Activated CD4-positive, alpha-beta T cell treated with anti-CD3 and anti-CD28 coated beads for 36 hours (primary cell): ENCODE results near the gene TMEM175. TPM values are rescaled to one million over a fixed set of nuclear protein-coding genes. Genes with fewer than 3 reads are reported as not detected.
A peak's percentile ranks its signal among the peaks of the same experiment; 100 is the strongest.

Experiments used
- ATAC-seq: fragments of 200-7000 bp; cut with Tn5 transposase; one replicate; pipeline ENCODE4 v1.10.0; 2021; ENCODE audit warnings: mild to moderate bottlenecking, moderate library complexity
- CTCF ChIA-PET: fragments of 350-600 bp; sonication (Branson Sonifier 250); formaldehyde crosslinking; loops from one replicate; lab custom pipeline; 2021; ENCODE audit warnings: antibody characterized with exemption; lab: Charles Lee
- POLR2A ChIA-PET: fragments of 350-600 bp; sonication (Branson Sonifier 250); formaldehyde crosslinking; loops from one replicate; lab custom pipeline; 2021; ENCODE audit warnings: antibody characterized with exemption, inconsistent platforms; lab: Charles Lee
- DNase-seq: peaks from one replicate; pipeline ENCODE4 v3.0.0-alpha.2; 2020
- H3K27ac Mint-ChIP-seq: one replicate; pipeline ENCODE4 v1.8.0; 2021; ENCODE audit warnings: mixed read lengths
- H3K27me3 Mint-ChIP-seq: one replicate; pipeline ENCODE4 v1.8.0; 2021; ENCODE audit warnings: mixed read lengths
- H3K36me3 Mint-ChIP-seq: one replicate; pipeline ENCODE4 v1.8.0; 2021; ENCODE audit warnings: low read depth, mixed read lengths
- H3K4me1 Mint-ChIP-seq: one replicate; pipeline ENCODE4 v1.8.0; 2021; ENCODE audit warnings: mixed read lengths
- H3K4me3 Mint-ChIP-seq: one replicate; pipeline ENCODE4 v1.8.0; 2021; ENCODE audit warnings: mild to moderate bottlenecking, moderate library complexity, mixed read lengths
- H3K9me3 Mint-ChIP-seq: one replicate; pipeline ENCODE4 v1.8.0; 2021; ENCODE audit warnings: low read depth, mixed read lengths
- intact Hi-C, 2 experiments: fragments of 100-400 bp; cut with DNase I in 1 of 2; cut with micrococcal nuclease in 1 of 2; formaldehyde crosslinking; loops; one replicate each; pipeline versions ENCODE4 v1.14.2 to v1.15.1; 2022 to 2024; cut with DNase I, micrococcal nuclease
- total RNA-seq, 2 experiments: library from RNA; stranded (reverse); gene quantifications; one replicate each; pipeline ENCODE4 v1.2.3, GENCODE V29; 2021

The TMEM175 gene
- total RNA-seq, 2 experiments from 2014 or later: 15.2 to 17.3 TPM

GRCh38 chr4:890036-890695, 42.1 kb upstream of the TMEM175 start:
- intact Hi-C loops: loop anchor here in 1 of 2 experiments (2.0 kb wide), 1 partner anchor 147 kb away; no protein-coding TSS in a partner anchor
- CTCF ChIA-PET: interaction anchor here (2.1 kb wide), 1 partner anchor 148 kb away, joined by 11 read pairs; no protein-coding TSS in a partner anchor
- peaks cover 8% of the 10 kb centered on the region for H3K9me3 Mint-ChIP-seq
- POLR2A ChIA-PET: no interaction called here
- ATAC-seq: no peak
- no peaks in the 10 kb centered on the region for H3K4me1 Mint-ChIP-seq
- H3K36me3 Mint-ChIP-seq: peaks cover 25% of the 10 kb centered on the region
- H3K27me3 Mint-ChIP-seq: no peaks in the 10 kb centered on the region
- H3K27ac Mint-ChIP-seq: no peak overlapping the region
- DNase-seq: no peak
- no peak overlapping the region for H3K4me3 Mint-ChIP-seq

- CTCF ChIA-PET: interaction anchor here (2.1 kb wide), 1 partner anchor 149 kb away, joined by 11 read pairs; no protein-coding TSS in a partner anchor
- POLR2A ChIA-PET: no interaction called here
- no peaks in the 10 kb centered on the region for H3K27me3 Mint-ChIP-seq
- no peak overlapping the region for H3K4me3 Mint-ChIP-seq
- peaks cover 24% of the 10 kb centered on the region for H3K36me3 Mint-ChIP-seq
- intact Hi-C loops: loop anchor here in 1 of 2 experiments (2.0 kb wide), 1 partner anchor 149 kb away; no protein-coding TSS in a partner anchor
- no peak overlapping the region for H3K27ac Mint-ChIP-seq
- H3K4me1 Mint-ChIP-seq: no peaks in the 10 kb centered on the region
- DNase-seq (peak; percentile 63), ATAC-seq (peak; percentile 42)
- peaks cover 8% of the 10 kb centered on the region for H3K9me3 Mint-ChIP-seq
These were observed 40.5 kb upstream of the TMEM175 start for GRCh38 chr4:891747-892146.

GRCh38 chr4:892780-893179, 39.5 kb upstream of the TMEM175 start:
- ATAC-seq (no peak), DNase-seq (no peak)
- Mint-ChIP-seq H3K36me3 (peaks cover 17% of the 10 kb centered on the region), H3K27me3 (no peaks in the 10 kb centered on the region), H3K4me1 (no peaks in the 10 kb centered on the region), H3K4me3 (no peak overlapping the region), H3K9me3 (peaks cover under 1% of the 10 kb centered on the region), H3K27ac (no peak overlapping the region)
- intact Hi-C loops: no loop called here
- ChIA-PET CTCF (interaction anchor here (1.0 kb wide), 1 partner anchor 150 kb away, joined by 3 read pairs; no protein-coding TSS in a partner anchor), POLR2A (no interaction called here)

- ChIA-PET POLR2A (no interaction called here), CTCF (no interaction called here)
- H3K4me1 Mint-ChIP-seq: no peaks in the 10 kb centered on the region
- H3K4me3 Mint-ChIP-seq: no peak overlapping the region
- no peak overlapping the region for H3K27ac Mint-ChIP-seq
- intact Hi-C loops: no loop called here
- peaks cover 15% of the 10 kb centered on the region for H3K36me3 Mint-ChIP-seq
- H3K27me3 Mint-ChIP-seq: no peaks in the 10 kb centered on the region
- DNase-seq (no peak), ATAC-seq (no peak)
- no peaks in the 10 kb centered on the region for H3K9me3 Mint-ChIP-seq
These were observed 38.8 kb upstream of the TMEM175 start for GRCh38 chr4:893276-893994.

GRCh38 chr4:893995-894705, 38.1 kb upstream of the TMEM175 start:
- POLR2A ChIA-PET: no interaction called here
- DNase-seq: no peak
- no peak overlapping the region for H3K27ac Mint-ChIP-seq
- no peaks in the 10 kb centered on the region for H3K4me1 Mint-ChIP-seq
- no peak for ATAC-seq
- no peaks in the 10 kb centered on the region for H3K27me3 Mint-ChIP-seq
- intact Hi-C loops: no loop called here
- peaks cover 12% of the 10 kb centered on the region for H3K36me3 Mint-ChIP-seq
- CTCF ChIA-PET: no interaction called here
- no peaks in the 10 kb centered on the region for H3K9me3 Mint-ChIP-seq
- H3K4me3 Mint-ChIP-seq: no peak overlapping the region

- intact Hi-C loops: no loop called here
- CTCF ChIA-PET: interaction anchor here (0.7 to 1.1 kb wide), 2 partner anchors 44 to 79 kb away, joined by 3 read pairs; no protein-coding TSS in a partner anchor
- POLR2A ChIA-PET: no interaction called here
- Mint-ChIP-seq H3K27me3 (no peaks in the 10 kb centered on the region), H3K9me3 (no peaks in the 10 kb centered on the region), H3K4me1 (no peaks in the 10 kb centered on the region), H3K4me3 (no peak overlapping the region), H3K36me3 (peaks cover 15% of the 10 kb centered on the region), H3K27ac (no peak overlapping the region)
- DNase-seq (no peak), ATAC-seq (no peak)
These were observed 36.7 kb upstream of the TMEM175 start for GRCh38 chr4:895596-895995.

GRCh38 chr4:896216-896615, 36.0 kb upstream of the TMEM175 start:
- ATAC-seq (no peak), DNase-seq (no peak)
- H3K27me3 Mint-ChIP-seq: no peaks in the 10 kb centered on the region
- H3K4me1 Mint-ChIP-seq: no peaks in the 10 kb centered on the region
- POLR2A ChIA-PET: no interaction called here
- no peak overlapping the region for H3K27ac Mint-ChIP-seq
- CTCF ChIA-PET: interaction anchor here (0.7 to 1.7 kb wide), 4 partner anchors 25 to 91 kb away, joined by 3 to 5 read pairs (median 3); partner anchors contain the start of gene IDUA
- no peak overlapping the region for H3K4me3 Mint-ChIP-seq
- peaks cover 15% of the 10 kb centered on the region for H3K36me3 Mint-ChIP-seq
- no peaks in the 10 kb centered on the region for H3K9me3 Mint-ChIP-seq
- intact Hi-C loops: no loop called here

GRCh38 chr4:896630-897029, 35.6 kb upstream of the TMEM175 start:
- Mint-ChIP-seq H3K4me1 (no peaks in the 10 kb centered on the region), H3K36me3 (peaks cover 15% of the 10 kb centered on the region), H3K27ac (no peak overlapping the region), H3K9me3 (no peaks in the 10 kb centered on the region), H3K4me3 (no peak overlapping the region), H3K27me3 (no peaks in the 10 kb centered on the region)
- ChIA-PET POLR2A (no interaction called here), CTCF (interaction anchor here (1.1 to 1.7 kb wide), 3 partner anchors 25 to 91 kb away, joined by 3 to 5 read pairs (median 3); partner anchors contain the start of gene IDUA)
- no peak for ATAC-seq
- intact Hi-C loops: no loop called here
- DNase-seq: no peak

- POLR2A ChIA-PET: no interaction called here
- intact Hi-C loops: no loop called here
- Mint-ChIP-seq H3K4me1 (no peaks in the 10 kb centered on the region), H3K36me3 (peaks cover 17% of the 10 kb centered on the region), H3K9me3 (no peaks in the 10 kb centered on the region), H3K27ac (no peak overlapping the region), H3K4me3 (no peak overlapping the region), H3K27me3 (no peaks in the 10 kb centered on the region)
- DNase-seq (no peak), ATAC-seq (no peak)
- CTCF ChIA-PET: no interaction called here
These were observed 34.1 kb upstream of the TMEM175 start for GRCh38 chr4:898123-898522.

- POLR2A ChIA-PET: no interaction called here
- ATAC-seq: no peak
- no peak for DNase-seq
- intact Hi-C loops: no loop called here
- no peak overlapping the region for H3K27ac Mint-ChIP-seq
- H3K27me3 Mint-ChIP-seq: no peaks in the 10 kb centered on the region
- H3K4me3 Mint-ChIP-seq: no peak overlapping the region
- H3K9me3 Mint-ChIP-seq: no peaks in the 10 kb centered on the region
- CTCF ChIA-PET: no interaction called here
- H3K4me1 Mint-ChIP-seq: no peaks in the 10 kb centered on the region
- peaks cover 14% of the 10 kb centered on the region for H3K36me3 Mint-ChIP-seq
These were observed 33.2 kb upstream of the TMEM175 start for GRCh38 chr4:898869-899555.

GRCh38 chr4:899556-899906, 32.7 kb upstream of the TMEM175 start:
- POLR2A ChIA-PET: no interaction called here
- no peaks in the 10 kb centered on the region for H3K9me3 Mint-ChIP-seq
- CTCF ChIA-PET: no interaction called here
- H3K27me3 Mint-ChIP-seq: no peaks in the 10 kb centered on the region
- H3K27ac Mint-ChIP-seq: no peak overlapping the region
- no peak overlapping the region for H3K4me3 Mint-ChIP-seq
- intact Hi-C loops: no loop called here
- H3K36me3 Mint-ChIP-seq: peaks cover 14% of the 10 kb centered on the region
- no peaks in the 10 kb centered on the region for H3K4me1 Mint-ChIP-seq
- DNase-seq (no peak), ATAC-seq (no peak)
